Upper lobe of left lung (tissue), 6 donors: ENCODE data around the gene CEBPB. TPM values are rescaled to one million over a fixed set of nuclear protein-coding genes. Genes with fewer than 3 reads are reported as not detected.

Experiments used
- ATAC-seq, 2 donors: fragments of 200-7000 bp; cut with Tn5 transposase; one replicate each; pipeline ENCODE4 v1.9.1; 2022; ENCODE audit warnings: mild to moderate bottlenecking in 2 of 2, moderate library complexity in 2 of 2; ENCODE audit not compliant: low FRiP score in 2 of 2
- DNase-seq, 2 donors: peaks; one replicate each; pipeline ENCODE4 v3.0.0-alpha.2; 2019 to 2020
- H3K27ac ChIP-seq, 4 donors: fragments of 200-600 bp; sonication (generic); one replicate each; pipeline ENCODE4 v1.5.1; 2016 to 2019
- H3K27me3 ChIP-seq, 4 donors: fragments of 200-600 bp; sonication (generic); one replicate each; pipeline ENCODE4 v1.5.1; 2017 to 2019
- H3K36me3 ChIP-seq, 4 donors: fragments of 200-600 bp; sonication (generic); one replicate each; pipeline ENCODE4 v1.5.1; 2016 to 2019
- H3K4me1 ChIP-seq, 4 donors: fragments of 200-600 bp; sonication (generic); one replicate each; pipeline ENCODE4 v1.5.1; 2018 to 2019
- H3K4me3 ChIP-seq, 4 donors: fragments of 200-600 bp; sonication (generic); one replicate each; pipeline ENCODE4 v1.5.1; 2017 to 2019; ENCODE audit warnings: mild to moderate bottlenecking in 2 of 4, moderate library complexity in 1 of 4
- H3K9me3 ChIP-seq, 4 donors: fragments of 200-600 bp; sonication (generic); one replicate each; pipeline ENCODE4 v1.5.1; 2018 to 2019
- EP300 ChIP-seq, 4 donors: sonication (generic); formaldehyde crosslinking; IDR thresholded peaks; one replicate each; pipeline ENCODE4 v1.5.1; 2017; ENCODE audit warnings: antibody characterized with exemption in 4 of 4, control low read depth in 2 of 4
- POLR2A ChIP-seq, 4 donors: fragments of 450-650 bp; IDR thresholded peaks; one replicate each; pipeline ENCODE4 v1.5.1; 2016 to 2017; ENCODE audit warnings: antibody characterized with exemption in 4 of 4, mild to moderate bottlenecking in 2 of 4
- POLR2AphosphoS5 ChIP-seq, 2 donors: sonication (generic); formaldehyde crosslinking; IDR thresholded peaks; one replicate each; pipeline ENCODE4 v1.5.1; 2017; ENCODE audit warnings: antibody characterized with exemption in 2 of 2
- whole genome bisulfite sequencing, 2 donors: methylation state at CpG; one replicate each; pipeline ENCODE4 v1.1.5; 2017 to 2018; 5-methylcytosine and 5-hydroxymethylcytosine counted together
- total RNA-seq, 6 donors: library from RNA; depleted of rRNA in 4 of 6; stranded (reverse); fragments of >200 nt in 4 of 6; gene quantifications; one replicate each; pipeline versions ENCODE4 v1.1.0 to v1.2.1, GENCODE V29; 2016 to 2021
- TF ChIP-seq, protein P1 (sequence below), 6 experiments: fragments of 450-650 bp in 4 of 6; fragments of 200-600 bp in 2 of 6; sonication (generic) in 2 of 6; IDR thresholded peaks; one replicate each; pipeline ENCODE4 v1.5.1; 2016 to 2019; ENCODE audit warnings: antibody characterized with exemption in 6 of 6
- donor health status: DM: no; HTN: no; CAD: no; lungs with moderate emphysema.
- donor health status: DM: no; HTN: yes; CAD: no; lungs with severe emphysema.

Gene CEBPB
- total RNA-seq, 6 donors from 2014 or later, result 161 to 411 (median 292) TPM

DNA sequence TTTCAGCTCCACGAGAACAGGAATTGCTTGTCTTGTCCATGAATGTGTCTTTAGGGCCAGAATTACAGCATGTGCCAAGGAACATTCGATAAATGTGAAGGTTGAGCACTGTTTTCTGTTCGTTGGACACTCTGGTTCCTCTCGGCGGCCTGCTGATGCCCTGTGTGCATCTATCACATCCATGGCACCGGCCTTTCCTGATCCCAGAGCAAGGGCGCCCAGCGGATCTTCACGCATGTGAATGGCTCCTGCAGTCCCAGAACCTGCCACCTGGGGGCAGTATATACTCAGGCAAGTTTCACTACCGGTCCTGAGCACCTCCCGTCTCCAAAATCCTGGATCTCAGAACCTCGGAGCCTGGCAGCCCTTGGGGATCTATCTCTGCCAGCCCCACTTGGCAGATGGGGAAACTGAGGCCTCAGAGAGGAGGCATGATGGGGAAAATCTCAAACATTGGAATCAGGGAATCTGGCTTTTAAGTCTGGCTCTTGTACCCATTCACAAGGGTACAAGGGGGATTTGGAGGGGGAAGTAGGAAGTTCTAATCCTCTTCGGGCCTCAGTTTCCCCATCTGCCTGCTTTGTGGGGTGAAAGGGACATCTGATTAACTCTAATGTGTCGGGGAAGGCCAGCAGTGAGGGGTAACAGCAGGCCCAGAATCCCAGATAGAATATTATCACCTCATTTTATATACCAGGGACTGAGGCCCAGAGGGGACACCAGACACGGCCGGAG lies 4.3 kb upstream of the CEBPB start:
- DNase-seq (peak in 1 of 2 donors; percentile 95), ATAC-seq (peak; percentile 58 to 80)
- TF ChIP-seq POLR2A (IDR thresholded peaks at IDR 0.05) (no peak), POLR2AphosphoS5 (IDR thresholded peaks at IDR 0.05) (no peak), EP300 (IDR thresholded peaks at IDR 0.05) (no peak)
- TF ChIP-seq, protein P1, sequence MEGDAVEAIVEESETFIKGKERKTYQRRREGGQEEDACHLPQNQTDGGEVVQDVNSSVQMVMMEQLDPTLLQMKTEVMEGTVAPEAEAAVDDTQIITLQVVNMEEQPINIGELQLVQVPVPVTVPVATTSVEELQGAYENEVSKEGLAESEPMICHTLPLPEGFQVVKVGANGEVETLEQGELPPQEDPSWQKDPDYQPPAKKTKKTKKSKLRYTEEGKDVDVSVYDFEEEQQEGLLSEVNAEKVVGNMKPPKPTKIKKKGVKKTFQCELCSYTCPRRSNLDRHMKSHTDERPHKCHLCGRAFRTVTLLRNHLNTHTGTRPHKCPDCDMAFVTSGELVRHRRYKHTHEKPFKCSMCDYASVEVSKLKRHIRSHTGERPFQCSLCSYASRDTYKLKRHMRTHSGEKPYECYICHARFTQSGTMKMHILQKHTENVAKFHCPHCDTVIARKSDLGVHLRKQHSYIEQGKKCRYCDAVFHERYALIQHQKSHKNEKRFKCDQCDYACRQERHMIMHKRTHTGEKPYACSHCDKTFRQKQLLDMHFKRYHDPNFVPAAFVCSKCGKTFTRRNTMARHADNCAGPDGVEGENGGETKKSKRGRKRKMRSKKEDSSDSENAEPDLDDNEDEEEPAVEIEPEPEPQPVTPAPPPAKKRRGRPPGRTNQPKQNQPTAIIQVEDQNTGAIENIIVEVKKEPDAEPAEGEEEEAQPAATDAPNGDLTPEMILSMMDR (IDR thresholded peaks at IDR 0.05), result peak; percentile 97 to 99 (median 98)
- Histone ChIP-seq H3K4me3 (no peak overlapping the region), H3K4me1 (peaks cover 17 to 25% (median 20%) of the 10 kb centered on the region in 4 donors), H3K9me3 (no peaks in the 10 kb centered on the region), H3K27ac (peak overlapping the region in 2 of 4 donors; percentile 61 to 100), H3K27me3 (no peaks in the 10 kb centered on the region), H3K36me3 (no peaks in the 10 kb centered on the region)
- 19 to 21% methylated on average over 13 to 16 of the region's 16 CpGs for WGBS, 2 donors

DNA sequence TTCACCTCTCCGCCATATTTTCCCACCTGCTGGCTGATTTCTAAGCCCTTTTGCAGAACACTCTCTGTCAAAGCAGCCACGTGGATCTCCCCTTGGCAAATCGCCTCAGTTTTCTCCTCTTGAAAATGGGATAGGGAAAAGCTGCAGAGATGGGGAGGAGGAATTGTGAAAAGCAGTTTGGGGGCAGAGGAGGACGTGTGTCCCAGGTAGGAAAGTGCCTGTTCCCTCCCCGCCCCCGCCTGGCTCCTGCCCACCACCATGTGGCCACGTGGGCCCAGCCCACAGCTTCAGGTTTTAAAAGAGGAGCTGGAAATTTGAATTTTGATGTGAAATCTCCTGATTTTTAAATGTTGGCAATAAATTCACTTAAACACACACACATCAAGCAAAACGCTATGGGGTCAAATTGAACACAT lies 3.6 kb upstream of the CEBPB start:
- Histone ChIP-seq H3K4me1 (peaks cover 17 to 25% (median 20%) of the 10 kb centered on the region in 4 donors), H3K9me3 (no peaks in the 10 kb centered on the region), H3K36me3 (no peaks in the 10 kb centered on the region), H3K27ac (peak overlapping the region in 3 of 4 donors; percentile 40 to 100 (median 61)), H3K27me3 (no peaks in the 10 kb centered on the region), H3K4me3 (no peak overlapping the region)
- no peak for TF ChIP-seq POLR2AphosphoS5 (IDR thresholded peaks at IDR 0.05)
- TF ChIP-seq, protein P1 (IDR thresholded peaks at IDR 0.05), result no peak
- TF ChIP-seq EP300 (IDR thresholded peaks at IDR 0.05), result no peak
- TF ChIP-seq POLR2A (IDR thresholded peaks at IDR 0.05), result no peak
- DNase-seq, result peak in 1 of 2 donors; percentile 58
- WGBS, 2 donors, result 65 to 74% methylated on average over 8 of the region's 8 CpGs
- ATAC-seq, result no peak

DNA sequence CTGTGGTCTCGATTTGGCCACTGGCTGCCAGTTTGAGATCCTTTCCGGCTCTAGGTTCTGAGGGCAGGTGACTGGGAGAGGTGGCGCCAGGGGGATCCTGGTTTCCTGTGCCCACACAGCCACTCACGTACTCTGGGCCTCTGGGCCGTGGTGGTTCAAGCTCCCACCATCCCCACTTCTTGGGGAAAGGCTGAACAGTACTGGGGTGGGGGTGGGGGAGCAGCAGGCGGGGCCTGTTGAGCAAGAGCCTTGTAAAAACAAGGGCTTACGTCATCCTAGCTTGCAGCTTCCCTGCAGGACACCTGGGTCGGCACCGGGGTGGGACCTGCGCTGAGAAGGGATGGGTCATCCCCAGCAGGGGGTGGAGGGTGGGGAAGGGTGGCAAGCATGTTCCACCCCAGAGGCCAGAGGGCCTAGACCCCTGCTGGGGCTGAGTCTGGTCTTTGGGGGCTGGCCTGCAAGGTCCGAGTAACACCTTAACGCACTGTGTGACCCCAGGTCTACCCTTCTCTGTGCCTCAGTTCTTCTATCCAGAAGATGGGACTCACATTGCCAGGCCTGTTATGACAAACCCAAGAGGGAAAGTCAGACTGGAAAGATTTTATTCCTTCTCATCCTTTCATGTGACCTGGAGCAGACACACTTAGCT lies 3.1 kb upstream of the CEBPB start:
- peak overlapping the region in 3 of 4 donors; percentile 40 to 100 (median 61) for H3K27ac ChIP-seq
- no peak for ATAC-seq
- H3K27me3 ChIP-seq, result no peaks in the 10 kb centered on the region
- no peak for TF ChIP-seq EP300 (IDR thresholded peaks at IDR 0.05)
- TF ChIP-seq POLR2AphosphoS5 (IDR thresholded peaks at IDR 0.05), result peak in 1 of 2 donors; percentile 21
- peaks cover 17 to 25% (median 20%) of the 10 kb centered on the region in 4 donors for H3K4me1 ChIP-seq
- DNase-seq, result peak in 1 of 2 donors; percentile 78
- peaks cover 0 to 5% (median 0%) of the 10 kb centered on the region in 4 donors for H3K36me3 ChIP-seq
- no peak overlapping the region for H3K4me3 ChIP-seq
- no peaks in the 10 kb centered on the region for H3K9me3 ChIP-seq
- WGBS, 2 donors, result 50 to 68% methylated on average over 11 to 12 of the region's 12 CpGs

DNA sequence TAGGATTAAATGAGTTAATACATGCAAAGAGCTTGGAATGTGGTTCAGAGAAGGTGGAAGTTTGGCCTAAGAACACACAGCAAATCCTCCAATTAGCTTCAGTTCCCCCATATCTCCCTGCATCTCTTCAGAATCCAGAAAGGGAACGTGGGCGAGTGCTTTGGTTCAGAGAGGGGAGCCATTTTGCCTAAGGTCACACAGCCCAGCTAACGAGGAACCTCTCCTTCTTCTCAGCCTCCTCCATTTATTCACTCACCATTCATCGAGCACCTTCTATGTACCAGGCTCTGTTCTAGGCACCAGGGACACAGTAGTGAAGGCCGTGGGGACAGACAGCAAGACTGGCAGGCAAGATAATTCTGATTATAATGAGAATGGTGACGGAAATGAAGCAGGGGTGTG lies 2.3 kb upstream of the CEBPB start:
- ATAC-seq (no peak), DNase-seq (no peak)
- H3K36me3 ChIP-seq, result peaks cover 0 to 12% (median 2%) of the 10 kb centered on the region in 4 donors
- H3K4me1 ChIP-seq, result peaks cover 18 to 29% (median 23%) of the 10 kb centered on the region in 4 donors
- H3K4me3 ChIP-seq, result no peak overlapping the region
- no peaks in the 10 kb centered on the region for H3K27me3 ChIP-seq
- TF ChIP-seq EP300 (IDR thresholded peaks at IDR 0.05) (no peak), POLR2AphosphoS5 (IDR thresholded peaks at IDR 0.05) (no peak), POLR2A (IDR thresholded peaks at IDR 0.05) (no peak)
- TF ChIP-seq, protein P1 (IDR thresholded peaks at IDR 0.05), result no peak
- H3K27ac ChIP-seq, result peak overlapping the region in 2 of 4 donors; percentile 99 to 100
- WGBS, 2 donors, result 94% methylated on average over 6 of the region's 6 CpGs
- no peaks in the 10 kb centered on the region for H3K9me3 ChIP-seq
